B cell (primary cell): ENCODE results near the gene YAP1. TPM values are rescaled to one million over a fixed set of nuclear protein-coding genes. Genes with fewer than 3 reads are reported as not detected.

Experiments
- ATAC-seq: fragments of 200-7000 bp; cut with Tn5 transposase; one replicate; pipeline ENCODE4 v1.10.0; 2021; ENCODE audit warnings: low read depth, mild to moderate bottlenecking, moderate number of reproducible peaks, moderate library complexity
- CTCF ChIA-PET: fragments of 350-600 bp; sonication (Branson Sonifier 250); formaldehyde crosslinking; loops from one replicate; lab custom pipeline; 2021; ENCODE audit warnings: antibody characterized with exemption, inconsistent platforms; lab: Charles Lee
- POLR2A ChIA-PET: fragments of 350-600 bp; sonication (Branson Sonifier 250); formaldehyde crosslinking; loops from one replicate; lab custom pipeline; 2021; ENCODE audit warnings: antibody characterized with exemption; lab: Charles Lee
- DNase-seq: peaks from one replicate; pipeline ENCODE4 v3.0.0; 2013
- H2AFZ ChIP-seq: 2 replicates; pipeline ENCODE4 v1.6.1; 2012; ENCODE audit warnings: mild to moderate bottlenecking, low read depth, low read length; ENCODE audit not compliant: insufficient read depth, poor library complexity, severe bottlenecking
- H3K27ac ChIP-seq, 2 donors: 1 replicate in 1 of 2; 2 replicates in 1 of 2; pipeline ENCODE4 v1.5.1; 2012 to 2013; ENCODE audit warnings: low read length in 2 of 2, mild to moderate bottlenecking in 2 of 2, moderate library complexity in 1 of 2
- H3K27me3 ChIP-seq, 4 experiments: fragments of 200-600 bp in 1 of 4; sonication (generic) in 1 of 4; replicated peaks in 1 of 4; 1 replicate in 2 of 4; 2 replicates in 2 of 4; pipeline versions ENCODE4 v1.6.1 to v1.7.0; 2013 to 2016; ENCODE audit warnings: low read length in 3 of 4, mild to moderate bottlenecking in 2 of 4, mixed read lengths in 1 of 4, moderate library complexity in 1 of 4; ENCODE audit not compliant: insufficient read depth in 4 of 4, control insufficient read depth in 3 of 4; ENCODE audit errors: control extremely low read depth in 1 of 4
- H3K36me3 ChIP-seq, 2 experiments: replicated peaks in 1 of 2; 1 replicate in 1 of 2; 2 replicates in 1 of 2; pipeline versions ENCODE4 v1.6.1 to v1.7.1; 2013; ENCODE audit warnings: low read length in 1 of 2; ENCODE audit not compliant: insufficient read depth in 2 of 2, control insufficient read depth in 1 of 2; ENCODE audit errors: control extremely low read depth in 1 of 2, extremely low read depth in 1 of 2
- H3K4me1 ChIP-seq, 2 donors: fragments of 200-600 bp in 1 of 2; sonication (generic) in 1 of 2; 1 replicate in 1 of 2; 2 replicates in 1 of 2; pipeline versions ENCODE4 v1.5.1 to v1.6.1; 2013 to 2017; ENCODE audit warnings: low read length in 2 of 2; ENCODE audit not compliant: control insufficient read depth in 2 of 2, insufficient read depth in 2 of 2
- H3K4me2 ChIP-seq: replicated peaks from 2 replicates; pipeline ENCODE3; 2012; ENCODE audit warnings: mild to moderate bottlenecking, low read depth, low read length; ENCODE audit not compliant: poor library complexity, severe bottlenecking
- H3K4me3 ChIP-seq, 5 experiments: fragments of 200-600 bp in 1 of 5; sonication (generic) in 1 of 5; 1 replicate in 3 of 5; 2 replicates in 2 of 5; pipeline versions ENCODE4 v1.5.1 to v1.7.0; 2011 to 2016; ENCODE audit warnings: low read length in 4 of 5, mild to moderate bottlenecking in 4 of 5, low read depth in 2 of 5, control low read depth in 1 of 5, moderate library complexity in 1 of 5; ENCODE audit not compliant: insufficient read depth in 1 of 5; ENCODE audit errors: control extremely low read depth in 1 of 5, extremely low read depth in 1 of 5
- H3K79me2 ChIP-seq: fragments of 200-600 bp; sonication (generic); one replicate; pipeline ENCODE4 v1.6.0; 2016; ENCODE audit warnings: low read length; ENCODE audit not compliant: control insufficient read depth, insufficient read depth
- H3K9ac ChIP-seq: fragments of 200-600 bp; sonication (generic); 2 replicates; pipeline ENCODE4 v1.6.1; 2017; ENCODE audit warnings: mild to moderate bottlenecking, low read length, moderate library complexity
- H3K9me3 ChIP-seq, 3 donors: one replicate each; pipeline versions ENCODE4 v1.6.1 to v1.7.1; 2013; ENCODE audit warnings: low read length in 2 of 3; ENCODE audit not compliant: control insufficient read depth in 2 of 3, insufficient read depth in 1 of 3; ENCODE audit errors: control extremely low read depth in 1 of 3
- H4K20me1 ChIP-seq: 2 replicates; pipeline ENCODE4 v1.6.0; 2012; ENCODE audit warnings: mild to moderate bottlenecking, low read length; ENCODE audit not compliant: insufficient read depth, control insufficient read depth, poor library complexity, severe bottlenecking
- H3K27ac Mint-ChIP-seq: one replicate; pipeline ENCODE4 v1.8.0; 2021; ENCODE audit warnings: mixed read lengths
- H3K27me3 Mint-ChIP-seq: one replicate; pipeline ENCODE4 v1.8.0; 2021; ENCODE audit warnings: mixed read lengths
- H3K4me1 Mint-ChIP-seq: one replicate; pipeline ENCODE4 v1.8.0; 2021; ENCODE audit warnings: mixed read lengths
- H3K4me3 Mint-ChIP-seq: one replicate; pipeline ENCODE4 v1.8.0; 2021; ENCODE audit warnings: mixed read lengths
- H3K9me3 Mint-ChIP-seq: one replicate; pipeline ENCODE4 v1.8.0; 2022; ENCODE audit warnings: mixed read lengths; ENCODE audit not compliant: insufficient read depth
- EZH2 ChIP-seq: IDR thresholded peaks from 2 replicates; pipeline ENCODE4 v1.6.1; 2012; ENCODE audit warnings: borderline replicate concordance, low read depth, mild to moderate bottlenecking, moderate library complexity, low read length; ENCODE audit not compliant: insufficient read depth, poor library complexity, severe bottlenecking
- WGBS: methylation state at CpG from one replicate; pipeline ENCODE4 v1.1.5; 2013; ENCODE audit warnings: missing lambda C conversion rate; ENCODE audit not compliant: insufficient coverage; 5-methylcytosine and 5-hydroxymethylcytosine counted together
- intact Hi-C: fragments of 100-400 bp; cut with micrococcal nuclease; formaldehyde crosslinking; loops from one replicate; pipeline ENCODE4 v1.10.0; 2022
- polyA plus RNA-seq: library from polyadenylated mRNA; depleted of rRNA; stranded (reverse); fragments of >200 nt; gene quantifications from 2 replicates; pipeline ENCODE4 v1.2.3, GENCODE V29; 2012
- total RNA-seq, 2 donors: library from RNA; stranded (reverse); fragments of 120-200 nt in 1 of 2; gene quantifications; 1 replicate in 1 of 2; 2 replicates in 1 of 2; pipeline versions ENCODE4 v1.2.3 to v1.2.4, GENCODE V29; 2013 to 2022
- TF ChIP-seq, protein P1 (sequence below): fragments of 200-600 bp; IDR thresholded peaks from one replicate; pipeline ENCODE4 v1.8.0; 2022; ENCODE audit warnings: antibody characterized with exemption, mild to moderate bottlenecking

Gene YAP1
- total and polyA plus RNA-seq, 2 donors (not counting 1 experiment from before 2014, with no cell fraction given): not detected

DNA sequence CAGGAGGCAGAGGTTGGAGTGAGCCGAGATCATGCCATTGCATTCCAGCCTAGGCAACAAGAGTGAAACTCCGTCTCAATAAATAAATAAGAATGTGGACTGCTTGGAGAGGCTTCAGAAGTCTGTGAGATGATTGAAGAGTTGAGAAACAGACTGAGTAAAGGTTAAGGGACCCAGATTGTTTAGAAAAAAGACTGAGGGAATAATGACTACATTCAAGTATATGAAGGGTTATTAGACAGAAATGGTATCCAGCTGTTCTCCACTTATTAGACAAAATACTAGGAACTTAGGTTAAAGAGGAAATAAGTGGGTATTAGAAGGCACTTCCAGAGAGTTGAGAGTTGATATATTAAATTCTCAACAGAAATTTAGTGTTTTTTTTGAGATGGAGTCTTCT, 10.5 kb upstream of the YAP1 start:
- no peak overlapping the region for H3K4me2 ChIP-seq
- H2AFZ ChIP-seq: no peak overlapping the region
- POLR2A ChIA-PET: no interaction called here
- no peaks in the 10 kb centered on the region for H3K36me3 ChIP-seq
- intact Hi-C loops: no loop called here
- no peak overlapping the region for H3K4me3 Mint-ChIP-seq
- WGBS: 96% methylated on average over 2 of the region's 2 CpGs
- CTCF ChIA-PET: no interaction called here
- no peak for ATAC-seq
- no peak overlapping the region for H3K27ac Mint-ChIP-seq
- no peak for DNase-seq
- H3K9me3 Mint-ChIP-seq: no peaks in the 10 kb centered on the region
- H3K4me1 ChIP-seq: no peaks in the 10 kb centered on the region
- H3K27ac ChIP-seq: no peak overlapping the region
- H3K79me2 ChIP-seq: no peaks in the 10 kb centered on the region
- H3K27me3 ChIP-seq: peaks cover 0 to 3% (median 0%) of the 10 kb centered on the region in 4 experiments
- H3K9me3 ChIP-seq: no peaks in the 10 kb centered on the region
- peaks cover 26% of the 10 kb centered on the region for H3K27me3 Mint-ChIP-seq
- no peaks in the 10 kb centered on the region for H3K4me1 Mint-ChIP-seq
- H4K20me1 ChIP-seq: no peaks in the 10 kb centered on the region
- H3K4me3 ChIP-seq: no peak overlapping the region
- no peak for TF ChIP-seq EZH2
- TF ChIP-seq, protein P1, sequence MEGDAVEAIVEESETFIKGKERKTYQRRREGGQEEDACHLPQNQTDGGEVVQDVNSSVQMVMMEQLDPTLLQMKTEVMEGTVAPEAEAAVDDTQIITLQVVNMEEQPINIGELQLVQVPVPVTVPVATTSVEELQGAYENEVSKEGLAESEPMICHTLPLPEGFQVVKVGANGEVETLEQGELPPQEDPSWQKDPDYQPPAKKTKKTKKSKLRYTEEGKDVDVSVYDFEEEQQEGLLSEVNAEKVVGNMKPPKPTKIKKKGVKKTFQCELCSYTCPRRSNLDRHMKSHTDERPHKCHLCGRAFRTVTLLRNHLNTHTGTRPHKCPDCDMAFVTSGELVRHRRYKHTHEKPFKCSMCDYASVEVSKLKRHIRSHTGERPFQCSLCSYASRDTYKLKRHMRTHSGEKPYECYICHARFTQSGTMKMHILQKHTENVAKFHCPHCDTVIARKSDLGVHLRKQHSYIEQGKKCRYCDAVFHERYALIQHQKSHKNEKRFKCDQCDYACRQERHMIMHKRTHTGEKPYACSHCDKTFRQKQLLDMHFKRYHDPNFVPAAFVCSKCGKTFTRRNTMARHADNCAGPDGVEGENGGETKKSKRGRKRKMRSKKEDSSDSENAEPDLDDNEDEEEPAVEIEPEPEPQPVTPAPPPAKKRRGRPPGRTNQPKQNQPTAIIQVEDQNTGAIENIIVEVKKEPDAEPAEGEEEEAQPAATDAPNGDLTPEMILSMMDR: no peak
- H3K9ac ChIP-seq: no peak overlapping the region

GRCh38 chr11:102108734-102109440, 1.4 kb upstream of the YAP1 start:
- Histone ChIP-seq H3K27me3 (peaks cover 0 to 34% (median 24%) of the 10 kb centered on the region in 4 experiments), H3K79me2 (no peaks in the 10 kb centered on the region), H3K4me1 (peaks cover 17 to 20% of the 10 kb centered on the region in 2 donors), H2AFZ (no peak overlapping the region), H4K20me1 (no peaks in the 10 kb centered on the region), H3K4me2 (no peak overlapping the region), H3K27ac (no peak overlapping the region), H3K4me3 (no peak overlapping the region), H3K9me3 (peaks cover 0 to 4% (median 0%) of the 10 kb centered on the region in 3 donors), H3K36me3 (no peaks in the 10 kb centered on the region), H3K9ac (no peak overlapping the region)
- Mint-ChIP-seq H3K4me3 (peak overlapping the region; percentile 96), H3K9me3 (no peaks in the 10 kb centered on the region), H3K27ac (no peak overlapping the region), H3K4me1 (peaks cover 15% of the 10 kb centered on the region), H3K27me3 (peaks cover 57% of the 10 kb centered on the region)
- intact Hi-C loops: no loop called here
- POLR2A ChIA-PET: no interaction called here
- WGBS: 100% methylated on average over 2 of the region's 3 CpGs
- CTCF ChIA-PET: interaction anchor here (0.6 kb wide), 1 partner anchor 362 kb away, joined by 6 read pairs; no protein-coding TSS in a partner anchor
- no peak for ATAC-seq
- no peak for DNase-seq
- TF ChIP-seq, protein P1: no peak
- no peak for TF ChIP-seq EZH2
